K562 (cell line): ENCODE results near the gene MRPL37. TPM values are rescaled to one million over a fixed set of nuclear protein-coding genes. Genes with fewer than 3 reads are reported as not detected.

Experiments used
- ATAC-seq: fragments of 200-7000 bp; cut with Tn5 transposase; 3 replicates; pipeline ENCODE4 v1.9.1; 2020; ENCODE audit warnings: moderate library complexity
- BruUV-seq: library from RNA; stranded (reverse); fragments of 400-500 nt; replicated peaks from 2 replicates; lab custom pipeline; 2021; lab: Mats Ljungman, UMichigan
- CTCF ChIA-PET: fragments of 300-600 bp; formaldehyde crosslinking; extraction: SDS; loops from one replicate; lab custom pipeline; 2021; ENCODE audit warnings: low intra/inter-chr PET ratio; lab: Yijun Ruan, JAX
- POLR2A ChIA-PET: fragments of 300-600, 350-650 bp; sonication (Branson Sonifier 250); formaldehyde crosslinking; extraction: SDS; loops from one replicate; lab custom pipeline; 2021; ENCODE audit warnings: antibody characterized with exemption, inconsistent platforms; lab: Yijun Ruan, JAX
- DNase-seq, 4 experiments: peaks; one replicate each; pipeline versions ENCODE4 v3.0.0 to v3.0.0-alpha.2; 2011 to 2018; ENCODE audit warnings: low spot score in 3 of 4, mixed read lengths in 3 of 4; ENCODE audit errors: extremely low read depth in 1 of 4
- FAIRE-seq: peaks from 2 replicates; lab custom pipeline; 2011; peaks lifted over from hg19 to GRCh38; lab: Jason Lieb, UNC
- H2AFZ ChIP-seq: 2 replicates; pipeline ENCODE4 v1.6.0; 2011; ENCODE audit warnings: low read depth, low read length, control low read depth, inconsistent platforms
- H3K27ac ChIP-seq: fragments of 200-600 bp; 3 replicates; pipeline ENCODE4 v1.8.0; 2011; ENCODE audit warnings: low read depth, mild to moderate bottlenecking, control low read depth, inconsistent platforms, low read length, moderate library complexity, mixed read lengths; ENCODE audit errors: extremely low read depth
- H3K27me3 ChIP-seq, 2 experiments: fragments of 300-600 bp in 1 of 2; 2 replicates in 1 of 2; 3 replicates in 1 of 2; pipeline versions ENCODE4 v1.6.0 to v1.8.0; 2011; ENCODE audit warnings: inconsistent platforms in 2 of 2, low read length in 2 of 2, mild to moderate bottlenecking in 1 of 2, mixed read lengths in 1 of 2, moderate library complexity in 1 of 2; ENCODE audit not compliant: control insufficient read depth in 2 of 2, insufficient read depth in 2 of 2
- H3K36me3 ChIP-seq: fragments of 300-600 bp; 3 replicates; pipeline ENCODE4 v1.8.0; 2011; ENCODE audit warnings: mild to moderate bottlenecking, low read length, inconsistent platforms; ENCODE audit not compliant: control insufficient read depth, insufficient read depth
- H3K4me1 ChIP-seq, 2 experiments: fragments of 200-600 bp in 1 of 2; replicated peaks in 1 of 2; 2 replicates in 1 of 2; 3 replicates in 1 of 2; pipeline versions ENCODE4 v1.5.1 to v1.8.0; 2011; ENCODE audit warnings: inconsistent platforms in 2 of 2, low read length in 2 of 2, mild to moderate bottlenecking in 1 of 2, mixed read lengths in 1 of 2, moderate library complexity in 1 of 2; ENCODE audit not compliant: control insufficient read depth in 2 of 2, insufficient read depth in 2 of 2
- H3K4me2 ChIP-seq: 2 replicates; pipeline ENCODE4 v1.6.1; 2011; ENCODE audit warnings: low read length, control low read depth, inconsistent platforms, mixed read lengths; ENCODE audit not compliant: insufficient read depth
- H3K4me3 ChIP-seq: fragments of 200-600 bp; sonication (generic), shearing (Covaris generic); 2 replicates; pipeline ENCODE4 v1.5.1; 2016; ENCODE audit warnings: control low read depth, inconsistent platforms
- H3K79me2 ChIP-seq: fragments of 200-600 bp; 3 replicates; pipeline ENCODE4 v1.8.0; 2011; ENCODE audit warnings: low read length, inconsistent platforms; ENCODE audit not compliant: control insufficient read depth, insufficient read depth
- H3K9ac ChIP-seq, 2 experiments: 2 replicates each; pipeline versions ENCODE4 v1.6.0 to v1.6.1; 2011; ENCODE audit warnings: low read depth in 2 of 2, low read length in 2 of 2, control low read depth in 1 of 2, inconsistent platforms in 1 of 2, mild to moderate bottlenecking in 1 of 2, mixed read lengths in 1 of 2; ENCODE audit not compliant: insufficient read depth in 1 of 2
- H3K9me1 ChIP-seq: one replicate; pipeline ENCODE4 v1.6.0; 2011; ENCODE audit warnings: inconsistent platforms, mild to moderate bottlenecking, low read length, moderate library complexity; ENCODE audit not compliant: control insufficient read depth, insufficient read depth
- H3K9me3 ChIP-seq: replicated peaks from 2 replicates; pipeline ENCODE4 v1.5.1; 2011; ENCODE audit warnings: low read depth, low read length, inconsistent platforms; ENCODE audit not compliant: control insufficient read depth, insufficient read depth
- H4K20me1 ChIP-seq: replicated peaks from 2 replicates; pipeline ENCODE4 v1.6.1; 2011; ENCODE audit warnings: low read length, inconsistent platforms, mixed read lengths; ENCODE audit not compliant: control insufficient read depth, insufficient read depth
- ETV5 ChIP-seq: sonication (generic); formaldehyde crosslinking; IDR thresholded peaks from 2 replicates; pipeline ENCODE4 v1.4.0; 2020; ENCODE audit warnings: low read depth, mild to moderate bottlenecking, missing genetic modification reagents
- EWSR1 ChIP-seq: fragments of 450-650 bp; IDR thresholded peaks from 2 replicates; pipeline ENCODE4 v1.6.1; 2018; ENCODE audit warnings: borderline replicate concordance, mild to moderate bottlenecking, low read depth, moderate library complexity; ENCODE audit not compliant: partially characterized antibody
- KDM2B ChIP-seq: fragments of 250-450 bp; sonication (Bioruptor Pico); IDR thresholded peaks from 2 replicates; pipeline ENCODE4 v1.8.0; 2021; ENCODE audit warnings: mild to moderate bottlenecking, moderate library complexity
- LARP7 ChIP-seq: fragments of 450-650 bp; IDR thresholded peaks from 2 replicates; pipeline ENCODE4 v1.6.1; 2016
- NFATC3 ChIP-seq: fragments of 450-650 bp; IDR thresholded peaks from 2 replicates; pipeline ENCODE4 v1.6.1; 2017; ENCODE audit warnings: mild to moderate bottlenecking
- SREBF1 ChIP-seq: fragments of 150-350 bp; IDR thresholded peaks from 2 replicates; pipeline ENCODE4 v1.6.1; 2014; ENCODE audit warnings: antibody characterized with exemption, low read depth, low read length, borderline replicate concordance
- SRF ChIP-seq, 2 experiments: fragments of 250-450, 450-650 bp in 1 of 2; sonication (Bioruptor Pico) in 1 of 2; sonication (generic) in 1 of 2; formaldehyde crosslinking; IDR thresholded peaks; 2 replicates each; pipeline versions ENCODE4 v1.5.0 to v1.5.1; 2020 to 2022; ENCODE audit warnings: mild to moderate bottlenecking in 1 of 2, missing genetic modification reagents in 1 of 2
- U2AF1 ChIP-seq: fragments of 200-400 bp; formaldehyde crosslinking; optimal IDR thresholded peaks from 2 replicates; pipeline ENCODE3; 2017; ENCODE audit warnings: mild to moderate bottlenecking, low read depth, low read length, moderate library complexity
- ZBTB17 ChIP-seq: fragments of 450-650 bp; formaldehyde crosslinking; IDR thresholded peaks from 2 replicates; pipeline ENCODE4 v1.4.0; 2020; ENCODE audit warnings: mild to moderate bottlenecking
- ZNF3 ChIP-seq: fragments of 250-450 bp; sonication (Bioruptor Pico); IDR thresholded peaks from 2 replicates; pipeline ENCODE4 v1.5.0; 2021; ENCODE audit warnings: mild to moderate bottlenecking, moderate library complexity
- WGBS: fragments of 100-300 bp; shearing (Covaris generic); methylation state at CpG from one replicate; pipeline ENCODE4 v1.1.6; 2016; ENCODE audit warnings: low coverage, mixed read lengths; ENCODE audit not compliant: insufficient coverage; ENCODE audit errors: missing lambda C conversion rate; 5-methylcytosine and 5-hydroxymethylcytosine counted together
- in situ Hi-C: fragments of 300-500 bp; cut with MboI; formaldehyde crosslinking; loops from 4 replicates; pipeline ENCODE4 v1.15.0; 2018; ENCODE audit warnings: inconsistent platforms, mixed read lengths
- intact Hi-C: fragments of 100-400 bp; cut with micrococcal nuclease; formaldehyde crosslinking; loops from 2 replicates; pipeline ENCODE4 v1.14.2; 2022
- polyA plus RNA-seq, 8 experiments: library from polyadenylated mRNA; depleted of rRNA in 4 of 8; stranded (reverse) in 5 of 8; unstranded in 3 of 8; fragments of >200 nt; fragmentation: Nextera tagmentation in 2 of 8; fragmentation: Illumina TruSeq in 1 of 8; extraction: Ambion mirVana in 2 of 8; extraction: Trizol in 1 of 8; gene quantifications; 2 replicates each; pipeline versions ENCODE4 v1.2.1 to v1.2.3, GENCODE V29; 2011 to 2014; ENCODE audit warnings: inconsistent platforms in 1 of 8, missing spikeins in 1 of 8
- total RNA-seq, 7 experiments: library from RNA; depleted of rRNA in 6 of 7; stranded (reverse); fragments of >200 nt in 6 of 7; fragmentation: Illumina TruSeq in 2 of 7; extraction: Trizol in 2 of 7; gene quantifications; 2 replicates each; pipeline versions ENCODE4 v1.2.1 to v1.2.3, GENCODE V29; 2011 to 2021; ENCODE audit warnings: low replicate concordance in 1 of 7
- TF ChIP-seq, protein P1 (sequence below), 3 experiments: fragments of 200-800 bp in 1 of 3; fragments of 250-450 bp in 1 of 3; fragments of 450-650 bp in 1 of 3; sonication (Bioruptor Pico) in 1 of 3; sonication (Bioruptor generic) in 1 of 3; formaldehyde crosslinking in 1 of 3; IDR thresholded peaks; 2 replicates each; pipeline versions ENCODE4 v1.6.1 to v1.8.0; 2016 to 2022; ENCODE audit warnings: mild to moderate bottlenecking in 2 of 3, missing genetic modification characterization in 2 of 3, missing compliant biosample characterization in 1 of 3, moderate library complexity in 1 of 3
- TF ChIP-seq, protein P2 (sequence below): fragments of 200-800 bp; sonication (Bioruptor generic); IDR thresholded peaks from 2 replicates; pipeline ENCODE4 v1.6.1; 2017; ENCODE audit warnings: missing genetic modification characterization, missing compliant biosample characterization
- TF ChIP-seq, protein P3 (sequence below): fragments of 450-650 bp; IDR thresholded peaks from 2 replicates; pipeline ENCODE4 v1.6.1; 2016
- TF ChIP-seq, protein P4 (sequence below): fragments of 450-650 bp; formaldehyde crosslinking; IDR thresholded peaks from 2 replicates; pipeline ENCODE4 v1.4.0; 2022; ENCODE audit warnings: missing genetic modification characterization

MRPL37 gene
- total and polyA plus RNA-seq, 9 of the 15 experiments (the other 6 are each of a cell fraction or from before 2014, with no cell fraction given), result 52.2 to 303 (median 180) TPM

DNA sequence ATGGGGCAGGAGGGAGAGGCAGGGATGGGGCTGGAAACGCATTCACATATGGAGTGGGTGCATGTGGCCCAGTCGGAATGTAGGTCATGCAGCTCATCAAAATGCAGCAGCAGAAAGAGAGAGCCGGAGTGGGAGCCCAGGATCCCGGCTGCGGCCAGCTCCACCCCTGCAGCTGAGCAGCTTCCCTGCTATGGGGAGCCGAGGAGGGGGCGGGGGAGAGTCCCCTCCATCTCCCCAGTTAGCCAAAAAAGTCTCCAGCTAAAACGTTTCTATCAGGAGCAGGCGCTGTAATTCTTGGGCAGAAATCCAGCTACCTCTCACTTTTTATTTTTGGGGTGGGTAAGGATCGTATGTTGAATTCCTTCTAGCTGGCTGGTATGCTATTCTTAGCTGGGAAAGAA, 39.7 kb downstream of the MRPL37 start:
- Histone ChIP-seq H3K9ac (no peak overlapping the region), H3K4me1 (no peaks in the 10 kb centered on the region), H3K27ac (no peak overlapping the region), H4K20me1 (0 out of 2 replicates have a peak, but pooled peaks cover 3% of the 10 kb centered on the region), H3K79me2 (no peaks in the 10 kb centered on the region), H3K36me3 (peaks cover 71% of the 10 kb centered on the region), H3K4me2 (no peak overlapping the region), H3K27me3 (no peaks in the 10 kb centered on the region), H3K9me3 (no peaks in the 10 kb centered on the region), H3K4me3 (no peak overlapping the region), H2AFZ (no peak overlapping the region), H3K9me1 (no peaks in the 10 kb centered on the region)
- intact Hi-C loops (no loop called here), in situ Hi-C loops (no loop called here)
- DNase-seq, result no peak
- ATAC-seq, result no peak
- ChIA-PET POLR2A (interaction anchor here (0.6 to 1.2 kb wide), 3 partner anchors 10 to 13 kb away, joined by 3 to 4 read pairs (median 3); no protein-coding TSS in a partner anchor), CTCF (no interaction called here)
- no TSS peak for BruUV-seq
- whole genome bisulfite sequencing, result 83% methylated on average over 10 of the region's 10 CpGs
- FAIRE-seq, result no peak
- TF ChIP-seq ZBTB17 (CRISPR knock-in tag) (no peak), ZNF3 (no peak), KDM2B (CRISPR knock-in tag) (no peak), NFATC3 (no peak), SREBF1 (no peak), U2AF1 (no peak), LARP7 (no peak), SRF (CRISPR knock-in tag; IDR thresholded peaks at IDR 0.05) (no peak), EWSR1 (no peak), ETV5 (CRISPR knock-in tag) (no peak)
- TF ChIP-seq, protein P1, sequence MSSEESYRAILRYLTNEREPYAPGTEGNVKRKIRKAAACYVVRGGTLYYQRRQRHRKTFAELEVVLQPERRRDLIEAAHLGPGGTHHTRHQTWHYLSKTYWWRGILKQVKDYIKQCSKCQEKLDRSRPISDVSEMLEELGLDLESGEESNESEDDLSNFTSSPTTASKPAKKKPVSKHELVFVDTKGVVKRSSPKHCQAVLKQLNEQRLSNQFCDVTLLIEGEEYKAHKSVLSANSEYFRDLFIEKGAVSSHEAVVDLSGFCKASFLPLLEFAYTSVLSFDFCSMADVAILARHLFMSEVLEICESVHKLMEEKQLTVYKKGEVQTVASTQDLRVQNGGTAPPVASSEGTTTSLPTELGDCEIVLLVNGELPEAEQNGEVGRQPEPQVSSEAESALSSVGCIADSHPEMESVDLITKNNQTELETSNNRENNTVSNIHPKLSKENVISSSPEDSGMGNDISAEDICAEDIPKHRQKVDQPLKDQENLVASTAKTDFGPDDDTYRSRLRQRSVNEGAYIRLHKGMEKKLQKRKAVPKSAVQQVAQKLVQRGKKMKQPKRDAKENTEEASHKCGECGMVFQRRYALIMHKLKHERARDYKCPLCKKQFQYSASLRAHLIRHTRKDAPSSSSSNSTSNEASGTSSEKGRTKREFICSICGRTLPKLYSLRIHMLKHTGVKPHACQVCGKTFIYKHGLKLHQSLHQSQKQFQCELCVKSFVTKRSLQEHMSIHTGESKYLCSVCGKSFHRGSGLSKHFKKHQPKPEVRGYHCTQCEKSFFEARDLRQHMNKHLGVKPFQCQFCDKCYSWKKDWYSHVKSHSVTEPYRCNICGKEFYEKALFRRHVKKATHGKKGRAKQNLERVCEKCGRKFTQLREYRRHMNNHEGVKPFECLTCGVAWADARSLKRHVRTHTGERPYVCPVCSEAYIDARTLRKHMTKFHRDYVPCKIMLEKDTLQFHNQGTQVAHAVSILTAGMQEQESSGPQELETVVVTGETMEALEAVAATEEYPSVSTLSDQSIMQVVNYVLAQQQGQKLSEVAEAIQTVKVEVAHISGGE (CRISPR knock-in tag; IDR thresholded peaks at IDR 0.05), result no peak
- TF ChIP-seq, protein P2, sequence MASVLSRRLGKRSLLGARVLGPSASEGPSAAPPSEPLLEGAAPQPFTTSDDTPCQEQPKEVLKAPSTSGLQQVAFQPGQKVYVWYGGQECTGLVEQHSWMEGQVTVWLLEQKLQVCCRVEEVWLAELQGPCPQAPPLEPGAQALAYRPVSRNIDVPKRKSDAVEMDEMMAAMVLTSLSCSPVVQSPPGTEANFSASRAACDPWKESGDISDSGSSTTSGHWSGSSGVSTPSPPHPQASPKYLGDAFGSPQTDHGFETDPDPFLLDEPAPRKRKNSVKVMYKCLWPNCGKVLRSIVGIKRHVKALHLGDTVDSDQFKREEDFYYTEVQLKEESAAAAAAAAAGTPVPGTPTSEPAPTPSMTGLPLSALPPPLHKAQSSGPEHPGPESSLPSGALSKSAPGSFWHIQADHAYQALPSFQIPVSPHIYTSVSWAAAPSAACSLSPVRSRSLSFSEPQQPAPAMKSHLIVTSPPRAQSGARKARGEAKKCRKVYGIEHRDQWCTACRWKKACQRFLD (CRISPR knock-in tag), result no peak
- TF ChIP-seq, protein P3, sequence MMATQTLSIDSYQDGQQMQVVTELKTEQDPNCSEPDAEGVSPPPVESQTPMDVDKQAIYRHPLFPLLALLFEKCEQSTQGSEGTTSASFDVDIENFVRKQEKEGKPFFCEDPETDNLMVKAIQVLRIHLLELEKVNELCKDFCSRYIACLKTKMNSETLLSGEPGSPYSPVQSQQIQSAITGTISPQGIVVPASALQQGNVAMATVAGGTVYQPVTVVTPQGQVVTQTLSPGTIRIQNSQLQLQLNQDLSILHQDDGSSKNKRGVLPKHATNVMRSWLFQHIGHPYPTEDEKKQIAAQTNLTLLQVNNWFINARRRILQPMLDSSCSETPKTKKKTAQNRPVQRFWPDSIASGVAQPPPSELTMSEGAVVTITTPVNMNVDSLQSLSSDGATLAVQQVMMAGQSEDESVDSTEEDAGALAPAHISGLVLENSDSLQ, result no peak
- TF ChIP-seq, protein P4, sequence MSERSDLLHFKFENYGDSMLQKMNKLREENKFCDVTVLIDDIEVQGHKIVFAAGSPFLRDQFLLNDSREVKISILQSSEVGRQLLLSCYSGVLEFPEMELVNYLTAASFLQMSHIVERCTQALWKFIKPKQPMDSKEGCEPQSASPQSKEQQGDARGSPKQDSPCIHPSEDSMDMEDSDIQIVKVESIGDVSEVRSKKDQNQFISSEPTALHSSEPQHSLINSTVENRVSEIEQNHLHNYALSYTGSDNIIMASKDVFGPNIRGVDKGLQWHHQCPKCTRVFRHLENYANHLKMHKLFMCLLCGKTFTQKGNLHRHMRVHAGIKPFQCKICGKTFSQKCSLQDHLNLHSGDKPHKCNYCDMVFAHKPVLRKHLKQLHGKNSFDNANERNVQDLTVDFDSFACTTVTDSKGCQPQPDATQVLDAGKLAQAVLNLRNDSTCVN (CRISPR knock-in tag), result no peak
